Dermis microvascular lymphatic vessel endothelial cell (primary cell): ENCODE data around the gene CHD9. TPM values are rescaled to one million over a fixed set of nuclear protein-coding genes. Genes with fewer than 3 reads are reported as not detected.
"Not testable (repeated sequence)": the region's sequence is repeated elsewhere in the genome, so short reads cannot be mapped to it uniquely, and the experiment has no call there.

Experiments used
- DNase-seq, 2 donors: peaks; one replicate each; pipeline versions ENCODE4 v3.0.0 to v3.0.0-alpha.2; 2010; ENCODE audit warnings: low read depth in 2 of 2
- total RNA-seq: library from RNA; depleted of rRNA; stranded (reverse); fragments of >200 nt; gene quantifications from 2 replicates; pipeline ENCODE4 v1.2.1, GENCODE V29; 2014

Gene CHD9
- total RNA-seq, 1 donor from 2014 or later, result 24.0 TPM

- no peak for DNase-seq
Measured at GRCh38 chr16:53045341-53046220, 9.2 kb upstream of the CHD9 start.

- not testable (repeated sequence) for DNase-seq
Measured at GRCh38 chr16:53047515-53047914, 7.3 kb upstream of the CHD9 start.

- DNase-seq, result no peak
Measured at GRCh38 chr16:53048139-53048915, 6.5 kb upstream of the CHD9 start.

- DNase-seq, result not testable (repeated sequence)
Measured at GRCh38 chr16:53051255-53051654, 3.5 kb upstream of the CHD9 start.

DNA sequence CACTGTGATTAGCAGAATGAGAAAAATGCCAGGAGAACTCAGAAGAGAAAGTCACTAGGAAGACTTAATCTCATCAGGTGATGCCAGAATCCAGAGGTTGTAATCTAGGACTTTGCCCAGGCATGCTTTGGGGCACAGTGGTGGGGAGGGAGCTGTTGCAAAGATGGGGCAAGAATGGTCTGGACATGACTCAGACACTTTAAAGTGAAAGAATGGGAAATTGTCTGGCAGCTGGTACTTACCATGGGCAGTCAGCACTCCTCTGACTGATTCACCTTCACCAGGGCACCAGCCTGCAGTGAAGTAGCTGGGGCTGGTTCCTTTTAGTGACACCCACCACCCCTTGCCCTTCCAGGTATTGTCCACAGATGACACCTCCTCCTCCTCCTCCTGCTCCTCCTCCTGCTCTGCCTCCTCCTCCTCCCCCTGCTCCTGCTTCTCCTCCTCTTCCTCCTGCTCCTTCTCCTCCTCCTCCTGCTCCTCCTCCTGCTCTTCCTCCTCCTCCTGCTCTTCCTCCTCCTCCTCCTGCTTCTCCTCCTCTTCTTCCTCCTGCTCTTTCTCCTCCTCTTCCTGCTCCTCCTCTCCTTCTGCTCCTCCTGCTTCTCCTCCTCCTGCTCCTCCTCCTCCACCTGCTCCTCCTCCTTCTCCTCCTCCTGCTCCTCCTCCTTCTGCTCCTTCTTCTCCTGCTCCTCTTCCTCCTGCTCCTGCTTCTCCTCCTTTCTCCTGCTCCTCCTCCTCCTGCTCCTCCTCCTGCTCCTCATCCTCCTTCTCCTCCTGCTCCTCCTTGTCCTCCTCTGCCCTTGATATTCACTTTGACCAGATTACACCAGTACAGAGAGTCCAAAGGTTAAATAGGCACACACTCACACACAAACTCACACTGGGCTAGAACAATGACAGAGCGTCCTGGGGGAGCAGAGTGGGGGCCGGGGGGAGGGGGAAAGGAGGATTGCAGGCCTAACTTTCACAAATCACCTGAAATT, 2.0 kb upstream of the CHD9 start, which contains the start of gene CHD9NB:
TSS of gene CHD9NB (minus strand) at position 379 of the 983 bp plus-strand sequence. CDS start 8,739 bp downstream, outside the sequence.
- peak in 1 of 2 donors; percentile 81 for DNase-seq

DNA sequence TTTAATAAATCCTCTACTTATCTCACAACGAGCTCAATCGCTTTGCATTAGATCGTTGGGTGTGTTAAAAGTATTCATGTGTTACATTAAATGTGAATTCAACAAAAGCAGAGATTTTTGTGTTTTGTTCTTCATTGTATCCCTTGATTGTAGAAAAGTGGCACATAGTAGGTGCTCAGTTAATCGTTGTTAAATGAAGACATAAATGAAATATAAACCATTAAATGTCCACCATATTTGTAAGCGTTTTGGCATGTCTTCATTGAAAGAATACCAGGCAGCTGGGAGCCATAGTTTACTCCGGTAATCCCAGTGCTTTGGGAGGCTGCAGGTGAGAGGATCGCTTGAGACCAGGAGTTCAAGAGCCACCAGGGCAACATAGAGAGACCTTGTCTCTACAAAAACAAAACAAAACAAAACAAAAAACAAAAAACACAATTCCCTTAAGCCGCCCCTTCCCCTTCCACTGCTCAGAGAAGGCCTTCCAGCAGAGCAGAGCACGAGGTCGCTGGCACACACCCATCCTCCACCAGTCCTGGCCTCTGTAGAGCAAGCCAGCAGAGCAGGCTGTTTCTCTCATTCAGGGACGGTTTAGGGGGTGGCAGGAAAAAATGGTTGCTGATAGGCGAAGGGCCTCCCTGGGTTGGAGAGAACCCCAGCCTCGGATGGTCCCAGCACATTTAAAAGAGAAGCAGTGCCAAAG, 673 bp upstream of the CHD9 start:
- DNase-seq, result peak in 1 of 2 donors; percentile 36

- peak in 1 of 2 donors; percentile 68 for DNase-seq
Measured at GRCh38 chr16:53055541-53056391, 975 bp downstream of the CHD9 start.

DNA sequence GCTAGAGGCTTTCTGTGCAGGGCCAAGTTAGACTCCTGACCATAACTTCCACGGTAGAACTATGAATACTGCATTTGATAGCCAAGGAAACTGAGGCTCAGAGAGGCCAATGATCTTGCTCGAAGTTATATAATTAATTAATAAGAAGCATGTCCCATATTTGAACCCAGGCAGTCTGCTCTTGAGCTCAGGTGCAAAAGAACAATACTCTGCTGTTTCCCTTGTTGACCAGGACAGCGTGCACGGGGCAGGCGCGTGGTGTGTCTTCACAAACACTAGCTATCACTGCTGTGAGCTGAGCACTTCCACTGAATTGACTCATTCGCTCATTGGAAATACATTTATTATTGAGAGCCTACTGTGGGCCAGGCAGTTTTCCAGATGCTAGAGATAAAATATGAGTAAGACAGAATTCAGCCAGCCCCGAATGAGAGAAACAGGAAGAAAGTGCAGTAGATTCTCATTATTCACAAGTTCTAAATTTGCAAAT, 1.6 kb downstream of the CHD9 start:
- peak in 1 of 2 donors; percentile 89 for DNase-seq

GRCh38 chr16:53057658-53058057, 2.9 kb downstream of the CHD9 start:
- no peak for DNase-seq

- no peak for DNase-seq
Measured at GRCh38 chr16:53058441-53058840, 3.6 kb downstream of the CHD9 start.

- DNase-seq, result no peak
Measured at GRCh38 chr16:53058882-53059281, 4.1 kb downstream of the CHD9 start.

DNA sequence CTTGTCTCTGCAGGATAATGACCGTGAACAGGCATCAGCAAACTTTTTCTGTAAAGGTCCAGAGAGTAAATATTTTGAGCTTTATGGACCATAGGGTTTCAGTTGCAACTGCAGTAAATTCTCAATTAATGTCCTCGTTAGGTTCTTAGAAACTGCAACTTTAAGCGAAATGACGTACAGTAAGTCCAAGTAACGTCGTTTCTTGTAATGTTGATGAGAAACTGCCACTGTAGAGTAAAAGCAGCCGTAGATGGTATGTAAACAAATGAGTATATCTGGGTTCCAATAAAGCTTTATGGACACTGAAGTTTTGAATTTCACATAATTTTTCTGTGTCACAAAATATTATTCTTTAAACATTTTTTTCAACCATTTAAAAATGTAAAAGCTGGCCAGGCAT, 4.9 kb downstream of the CHD9 start:
- no peak for DNase-seq

GRCh38 chr16:53061256-53061655, 6.5 kb downstream of the CHD9 start:
- no peak for DNase-seq

GRCh38 chr16:53061701-53062159, 6.9 kb downstream of the CHD9 start:
- DNase-seq, result no peak

DNA sequence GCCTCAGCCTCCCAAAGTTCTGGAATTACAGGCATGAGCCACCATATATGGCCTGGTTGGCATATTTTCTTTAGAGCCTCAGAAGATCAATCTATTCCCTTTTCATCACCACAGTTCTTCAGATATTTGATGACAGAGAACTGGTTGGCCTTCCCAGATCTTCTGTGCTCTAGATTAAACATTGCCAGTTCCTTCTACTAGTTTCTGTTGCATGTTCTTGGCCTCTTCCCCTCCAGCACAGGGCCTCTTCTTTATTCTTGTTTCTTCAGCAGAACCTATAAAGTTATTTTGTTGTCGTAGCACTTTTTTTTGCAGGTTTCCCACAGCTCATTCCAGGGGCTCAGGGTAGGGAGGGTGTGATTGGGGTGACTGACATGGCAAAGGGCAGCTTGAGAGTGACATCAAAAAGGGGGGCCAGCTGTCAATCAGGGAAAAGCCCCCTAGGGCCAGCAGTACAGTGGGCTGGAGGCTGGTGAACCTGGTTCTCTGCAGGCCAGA, 9.3 kb downstream of the CHD9 start:
- DNase-seq, result no peak

- DNase-seq, result no peak
Measured at GRCh38 chr16:53065461-53066061, 10.8 kb downstream of the CHD9 start.

- no peak for DNase-seq
Measured at GRCh38 chr16:53067675-53068074, 12.9 kb downstream of the CHD9 start.

GRCh38 chr16:53068423-53068833, 13.6 kb downstream of the CHD9 start:
- no peak for DNase-seq

- DNase-seq, result no peak
Measured at GRCh38 chr16:53069772-53070171, 15.0 kb downstream of the CHD9 start.
